DMS114 treated with DMSO at 0.1 percent for 48 hours (cell line): ENCODE data around the gene PRR14.
A peak's percentile ranks its signal among the peaks of the same experiment; 100 is the strongest.
"Not testable (repeated sequence)": the region's sequence is repeated elsewhere in the genome, so short reads cannot be mapped to it uniquely, and the experiment has no call there.

Experiments used
- DNase-seq: peaks from one replicate; lab custom pipeline; 2025; ENCODE audit not compliant: unreplicated experiment; lab: John Stamatoyannopoulos, UW

The PRR14 gene

GRCh38 chr16:30688701-30689100, 37.9 kb downstream of the PRR14 start:
- no peak for DNase-seq

GRCh38 chr16:30691907-30692306, 41.1 kb downstream of the PRR14 start:
- no peak for DNase-seq

GRCh38 chr16:30692396-30693064, 41.8 kb downstream of the PRR14 start:
- DNase-seq: no peak

DNA sequence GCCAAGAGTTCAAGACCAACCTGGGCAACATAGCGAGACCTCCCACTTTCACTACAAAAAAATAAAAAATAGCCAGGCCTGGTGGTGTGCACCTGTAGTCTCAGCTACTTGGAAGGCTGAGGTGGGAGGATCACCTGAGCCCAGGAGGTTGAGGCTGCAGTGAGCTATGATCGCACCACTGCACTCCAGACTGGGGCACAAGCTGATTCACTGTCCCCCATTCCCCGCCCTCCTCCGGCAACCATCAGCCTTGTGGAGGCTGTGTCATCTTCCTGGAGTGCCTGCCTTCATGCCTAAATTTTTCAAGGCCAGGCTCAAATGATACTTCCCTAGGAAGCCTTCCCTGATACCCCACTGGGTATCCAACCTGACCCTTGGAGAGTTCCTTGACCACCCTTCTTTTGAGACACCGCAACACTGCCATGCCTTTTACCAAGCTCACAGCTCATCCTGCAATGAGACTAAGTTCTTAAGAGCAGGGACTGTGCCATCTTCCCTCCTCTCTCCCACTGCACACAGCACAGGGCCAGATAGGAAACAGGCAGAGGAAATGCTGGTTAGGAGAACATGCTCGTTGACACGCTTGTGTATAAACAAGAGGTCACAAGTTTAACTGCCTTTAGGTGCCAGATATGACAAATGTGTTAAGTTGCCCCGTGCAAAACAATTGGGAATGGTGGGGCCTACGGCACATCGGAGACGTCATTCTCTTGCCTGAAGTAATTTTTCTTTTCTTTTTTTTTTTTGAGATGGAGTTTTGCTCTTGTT, 44.4 kb downstream of the PRR14 start:
- DNase-seq: no peak

- DNase-seq: not testable (repeated sequence)
Observed at GRCh38 chr16:30696646-30697045, 45.9 kb downstream of the PRR14 start.

- DNase-seq: peak; percentile 96
Observed at GRCh38 chr16:30697264-30698138, 46.7 kb downstream of the PRR14 start.

DNA sequence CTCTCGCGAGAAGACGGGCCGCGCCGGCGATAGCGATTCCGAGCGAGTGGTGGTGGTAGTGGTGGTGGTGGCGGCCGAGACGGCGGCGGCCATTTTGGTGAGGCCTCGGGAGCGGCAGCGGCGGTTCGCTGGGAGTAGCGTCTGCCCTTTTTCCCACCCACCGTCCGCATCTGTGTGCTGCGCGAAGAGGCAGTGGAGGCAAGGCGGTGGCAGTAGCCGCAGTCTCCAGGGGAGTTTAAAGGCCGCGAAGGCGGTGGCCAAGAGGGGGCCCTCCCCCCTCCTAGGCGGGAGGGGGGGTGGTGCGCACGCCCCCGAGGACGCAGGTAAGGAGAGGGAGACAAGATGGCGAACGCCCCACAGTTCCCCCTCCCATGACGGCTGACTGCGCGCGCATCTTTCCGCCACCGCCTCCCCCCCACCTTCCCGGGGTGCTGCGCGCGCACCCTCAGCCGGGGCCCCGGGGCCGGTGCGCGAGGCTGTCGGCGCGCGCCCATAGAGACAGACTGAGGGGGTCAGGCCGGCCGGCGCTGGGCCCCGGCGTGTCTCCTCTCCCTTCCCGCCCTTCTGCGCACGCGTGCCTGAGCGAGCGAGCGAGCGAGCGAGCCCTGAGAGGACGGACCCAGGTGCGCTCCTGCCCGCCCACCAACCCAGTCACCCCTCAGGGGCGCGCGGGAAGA, 47.5 kb downstream of the PRR14 start:
- DNase-seq: peak; percentile 78

GRCh38 chr16:30698816-30699614, 48.3 kb downstream of the PRR14 start, which contains the start of gene SRCAP:
Gene SRCAP, plus strand, starts transcription at chr16:30699171. Its CDS starts 1,654 bp downstream, at chr16:30700825.
- DNase-seq: peak; percentile 64

- no peak for DNase-seq
Observed at GRCh38 chr16:30699615-30700099, 48.9 kb downstream of the PRR14 start.

- no peak for DNase-seq
Observed at GRCh38 chr16:30700491-30700890, 49.7 kb downstream of the PRR14 start.

DNA sequence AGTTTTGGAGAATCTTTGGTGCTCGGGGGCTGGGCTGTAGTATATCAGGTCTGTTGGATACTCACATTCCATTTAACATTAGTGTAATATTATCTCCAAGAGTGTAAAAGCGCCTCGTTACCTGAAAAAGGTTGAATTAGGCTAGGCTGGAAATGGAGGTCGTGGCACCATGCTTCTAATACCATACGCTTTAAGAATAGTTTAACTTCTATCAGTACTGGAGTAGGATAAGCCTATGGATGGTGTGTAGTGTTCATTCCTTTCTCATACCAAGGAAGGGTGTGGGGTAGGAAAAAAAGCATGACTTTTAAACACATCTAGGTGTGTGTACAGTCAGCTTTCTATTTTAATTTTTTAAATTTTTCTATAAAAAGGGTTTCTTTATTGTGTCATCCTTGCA, 50.2 kb downstream of the PRR14 start:
- no peak for DNase-seq

- DNase-seq: not testable (repeated sequence)
Observed at GRCh38 chr16:30703071-30703470, 52.3 kb downstream of the PRR14 start.

DNA sequence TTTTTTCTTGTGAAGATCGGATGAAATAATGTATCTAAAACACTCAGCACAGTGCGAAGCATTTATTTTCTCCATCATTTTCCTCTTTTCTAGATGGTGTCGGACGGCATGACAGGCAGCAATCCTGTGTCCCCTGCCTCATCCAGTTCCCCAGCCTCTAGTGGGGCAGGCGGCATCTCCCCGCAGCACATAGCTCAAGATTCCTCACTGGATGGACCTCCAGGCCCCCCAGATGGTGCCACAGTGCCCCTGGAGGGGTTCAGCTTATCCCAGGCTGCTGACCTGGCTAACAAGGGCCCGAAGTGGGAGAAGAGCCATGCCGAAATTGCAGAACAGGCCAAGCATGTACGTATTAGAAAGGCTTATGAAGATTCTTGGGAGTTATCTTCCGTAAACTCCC, 53.2 kb downstream of the PRR14 start:
- DNase-seq: no peak
